SK-N-SH (cell line): ENCODE results near the gene TSSC4. TPM values are rescaled to one million over a fixed set of nuclear protein-coding genes. Genes with fewer than 3 reads are reported as not detected.

Experiments used
- CTCF ChIA-PET: fragments of 300-600, 350-600 bp; formaldehyde crosslinking; extraction: SDS; loops from one replicate; lab custom pipeline; 2021; lab: Yijun Ruan, JAX
- POLR2A ChIA-PET: fragments of 350-600 bp; sonication (Branson Sonifier 250); formaldehyde crosslinking; extraction: SDS; loops from one replicate; lab custom pipeline; 2020; ENCODE audit warnings: antibody characterized with exemption, inconsistent platforms; lab: Yijun Ruan, JAX
- DNase-seq: peaks from one replicate; pipeline ENCODE4 v3.0.0; 2012
- H2AFZ ChIP-seq: fragments of 200-600 bp; sonication (generic); 2 replicates; pipeline ENCODE4 v1.8.1; 2016; ENCODE audit warnings: antibody characterized with exemption, mild to moderate bottlenecking, low read depth
- H3F3A ChIP-seq: fragments of 200-600 bp; sonication (generic); replicated peaks from 2 replicates; pipeline ENCODE3; 2016; ENCODE audit warnings: antibody characterized with exemption, mild to moderate bottlenecking; ENCODE audit not compliant: insufficient read depth
- H3K27ac ChIP-seq, 2 experiments: fragments of 200-500 bp in 1 of 2; fragments of 200-600 bp in 1 of 2; sonication (Bioruptor generic) in 1 of 2; sonication (generic), shearing (Covaris generic) in 1 of 2; 2 replicates each; pipeline versions ENCODE4 v1.5.1 to v1.6.1; 2014 to 2016; ENCODE audit warnings: low read depth in 2 of 2, inconsistent platforms in 1 of 2, low read length in 1 of 2, mild to moderate bottlenecking in 1 of 2, mixed read lengths in 1 of 2
- H3K27me3 ChIP-seq: fragments of 200-600 bp; sonication (generic), shearing (Covaris generic); 2 replicates; pipeline ENCODE4 v1.6.1; 2016; ENCODE audit warnings: mixed run types; ENCODE audit not compliant: insufficient read depth
- H3K36me3 ChIP-seq, 2 experiments: fragments of 200-500 bp in 1 of 2; fragments of 200-600 bp in 1 of 2; sonication (Bioruptor generic) in 1 of 2; sonication (generic) in 1 of 2; replicated peaks in 1 of 2; 2 replicates each; pipeline versions ENCODE3 to v1.5.1; 2014 to 2016; ENCODE audit warnings: low read length in 1 of 2, mild to moderate bottlenecking in 1 of 2; ENCODE audit not compliant: insufficient read depth in 2 of 2, control insufficient read depth in 1 of 2
- H3K4me1 ChIP-seq, 2 experiments: fragments of 200-500 bp in 1 of 2; fragments of 200-600 bp in 1 of 2; sonication (Bioruptor generic) in 1 of 2; sonication (generic), shearing (Covaris generic) in 1 of 2; 2 replicates each; pipeline versions ENCODE4 v1.5.1 to v1.6.1; 2014 to 2016; ENCODE audit warnings: low read depth in 1 of 2, low read length in 1 of 2, mixed run types in 1 of 2; ENCODE audit not compliant: insufficient read depth in 2 of 2, control insufficient read depth in 1 of 2
- H3K4me2 ChIP-seq: fragments of 200-600 bp; sonication (generic), shearing (Covaris generic); 2 replicates; pipeline ENCODE4 v1.6.1; 2017; ENCODE audit warnings: mixed run types
- H3K4me3 ChIP-seq, 2 experiments: fragments of 200-500 bp in 1 of 2; fragments of 200-600 bp in 1 of 2; sonication (Bioruptor generic) in 1 of 2; sonication (generic), shearing (Covaris generic) in 1 of 2; 2 replicates each; pipeline versions ENCODE4 v1.5.1 to v1.8.1; 2014 to 2016; ENCODE audit warnings: low read depth in 2 of 2, inconsistent platforms in 1 of 2, low read length in 1 of 2, mild to moderate bottlenecking in 1 of 2, mixed read lengths in 1 of 2, moderate library complexity in 1 of 2
- H3K79me2 ChIP-seq: fragments of 200-600 bp; sonication (generic); 2 replicates; pipeline ENCODE4 v1.8.1; 2017; ENCODE audit warnings: mild to moderate bottlenecking; ENCODE audit not compliant: insufficient read depth
- H3K9ac ChIP-seq: fragments of 200-600 bp; sonication (generic); 2 replicates; pipeline ENCODE4 v1.6.1; 2017; ENCODE audit warnings: mixed run types
- H3K9me2 ChIP-seq: fragments of 200-600 bp; sonication (generic); 2 replicates; pipeline ENCODE4 v1.6.1; 2017; ENCODE audit warnings: mixed run types
- H3K9me3 ChIP-seq: fragments of 200-600 bp; sonication (generic); 2 replicates; pipeline ENCODE4 v1.6.1; 2017; ENCODE audit warnings: mixed run types, mild to moderate bottlenecking, moderate library complexity
- H4K20me1 ChIP-seq: fragments of 200-600 bp; sonication (generic); 2 replicates; pipeline ENCODE4 v1.6.1; 2017; ENCODE audit warnings: mild to moderate bottlenecking, mixed run types; ENCODE audit not compliant: insufficient read depth
- CHD2 ChIP-seq: fragments of 150-350 bp; IDR thresholded peaks from 2 replicates; pipeline ENCODE4 v1.6.1; 2018; ENCODE audit warnings: low read length; ENCODE audit not compliant: partially characterized antibody
- ELF1 ChIP-seq: IDR thresholded peaks from 2 replicates; pipeline ENCODE4 v1.4.0; 2012
- FOSL2 ChIP-seq: IDR thresholded peaks from 2 replicates; pipeline ENCODE4 v1.4.0; 2012; ENCODE audit warnings: low read depth, mild to moderate bottlenecking, moderate library complexity, borderline replicate concordance
- FOXJ3 ChIP-seq: sonication (generic); formaldehyde crosslinking; IDR thresholded peaks from 2 replicates; pipeline ENCODE4 v1.5.1; 2020; ENCODE audit warnings: mild to moderate bottlenecking, missing genetic modification reagents
- FOXM1 ChIP-seq: IDR thresholded peaks from 2 replicates; pipeline ENCODE4 v1.4.0; 2012; ENCODE audit warnings: low read depth, mild to moderate bottlenecking
- GABPA ChIP-seq: IDR thresholded peaks from 2 replicates; pipeline ENCODE4 v1.4.0; 2012; ENCODE audit warnings: low read depth, mild to moderate bottlenecking
- GATA2 ChIP-seq: sonication (generic); formaldehyde crosslinking; IDR thresholded peaks from 2 replicates; pipeline ENCODE4 v1.5.0; 2020; ENCODE audit warnings: mild to moderate bottlenecking, missing genetic modification reagents
- JUND ChIP-seq: IDR thresholded peaks from 2 replicates; pipeline ENCODE4 v1.4.0; 2012
- MEF2A ChIP-seq: IDR thresholded peaks from 2 replicates; pipeline ENCODE4 v1.4.0; 2012; ENCODE audit warnings: low read depth, borderline replicate concordance
- NFIC ChIP-seq: IDR thresholded peaks from 2 replicates; pipeline ENCODE4 v1.4.0; 2012; ENCODE audit warnings: borderline replicate concordance
- NRF1 ChIP-seq: IDR thresholded peaks from 2 replicates; pipeline ENCODE4 v1.6.1; 2012; ENCODE audit warnings: low read depth, mild to moderate bottlenecking, low read length
- POLR2AphosphoS5 ChIP-seq: IDR thresholded peaks from 2 replicates; pipeline ENCODE4 v1.6.1; 2012; ENCODE audit warnings: low read depth, low read length
- RAD21 ChIP-seq: IDR thresholded peaks from 2 replicates; pipeline ENCODE4 v1.6.1; 2012; ENCODE audit warnings: mild to moderate bottlenecking, low read length
- SMC3 ChIP-seq: IDR thresholded peaks from 2 replicates; pipeline ENCODE4 v1.6.1; 2012; ENCODE audit warnings: low read depth, low read length, improper control_type of control experiment
- TEAD4 ChIP-seq: IDR thresholded peaks from 2 replicates; pipeline ENCODE4 v1.4.0; 2012; ENCODE audit warnings: mild to moderate bottlenecking, borderline replicate concordance; ENCODE audit not compliant: insufficient read depth
- WGBS: methylation state at CpG from one replicate; pipeline ENCODE4 v1.1.6; 2017; ENCODE audit warnings: low lambda C conversion rate; 5-methylcytosine and 5-hydroxymethylcytosine counted together
- polyA plus RNA-seq, 3 experiments: library from polyadenylated mRNA; depleted of rRNA; stranded (reverse); fragments of >200 nt; gene quantifications; 2 replicates each; pipeline ENCODE4 v1.2.3, GENCODE V29; 2012
- TF ChIP-seq, protein P1 (sequence below): IDR thresholded peaks from 2 replicates; pipeline ENCODE4; 2012
- TF ChIP-seq, protein P2 (sequence below): IDR thresholded peaks from 2 replicates; pipeline ENCODE4 v1.4.0; 2012; ENCODE audit warnings: low read depth, borderline replicate concordance
- TF ChIP-seq, protein P3 (sequence below): IDR thresholded peaks from 2 replicates; pipeline ENCODE4 v1.4.0; 2012; ENCODE audit warnings: low read depth, borderline replicate concordance
- TF ChIP-seq, protein P4 (sequence below): fragments of 150-350 bp; IDR thresholded peaks from 2 replicates; pipeline ENCODE4 v1.6.1; 2017; ENCODE audit warnings: antibody characterized with exemption, low read length, low read depth, borderline replicate concordance
- TF ChIP-seq, protein P5 (sequence below): fragments of 150-350 bp; IDR thresholded peaks from 2 replicates; pipeline ENCODE4 v1.6.1; 2016; ENCODE audit warnings: mild to moderate bottlenecking, low read depth, low read length
- TF ChIP-seq, protein P6 (sequence below): fragments of 200-600 bp; sonication (generic); IDR thresholded peaks from 2 replicates; pipeline ENCODE4 v1.6.1; 2017; ENCODE audit warnings: antibody characterized with exemption, mild to moderate bottlenecking, moderate library complexity

Gene TSSC4
- polyA plus RNA-seq, 1 of the 3 experiments (the other 2 are of a cell fraction) = 45.1 TPM

DNA sequence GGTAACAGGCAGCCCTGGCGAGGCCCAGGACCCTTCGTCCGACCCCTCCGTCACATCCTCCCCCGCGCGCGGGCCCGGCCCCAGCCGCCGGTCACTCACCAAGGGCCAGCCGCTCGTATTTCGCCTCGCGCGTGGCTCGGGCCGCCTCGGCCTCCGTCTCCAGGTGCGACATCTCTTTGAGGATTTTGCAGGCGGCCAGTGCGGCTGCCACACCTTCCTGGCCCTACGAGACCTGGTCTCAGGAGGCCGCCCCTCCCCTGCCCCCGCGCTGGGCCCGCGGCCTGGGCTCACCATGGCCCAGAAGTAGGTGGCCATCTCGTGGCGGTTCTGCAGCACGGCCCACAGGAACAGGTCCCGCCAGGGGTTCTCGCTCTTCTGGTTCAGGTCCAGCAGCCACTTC lies 14.1 kb downstream of the TSSC4 start:
- TF ChIP-seq NFIC (no peak), POLR2AphosphoS5 (no peak), SMC3 (no peak), GABPA (no peak), FOXJ3 (CRISPR knock-in tag) (no peak), FOXM1 (no peak), CHD2 (no peak), ELF1 (no peak), GATA2 (no peak), JUND (no peak)
- TF ChIP-seq, protein P1, sequence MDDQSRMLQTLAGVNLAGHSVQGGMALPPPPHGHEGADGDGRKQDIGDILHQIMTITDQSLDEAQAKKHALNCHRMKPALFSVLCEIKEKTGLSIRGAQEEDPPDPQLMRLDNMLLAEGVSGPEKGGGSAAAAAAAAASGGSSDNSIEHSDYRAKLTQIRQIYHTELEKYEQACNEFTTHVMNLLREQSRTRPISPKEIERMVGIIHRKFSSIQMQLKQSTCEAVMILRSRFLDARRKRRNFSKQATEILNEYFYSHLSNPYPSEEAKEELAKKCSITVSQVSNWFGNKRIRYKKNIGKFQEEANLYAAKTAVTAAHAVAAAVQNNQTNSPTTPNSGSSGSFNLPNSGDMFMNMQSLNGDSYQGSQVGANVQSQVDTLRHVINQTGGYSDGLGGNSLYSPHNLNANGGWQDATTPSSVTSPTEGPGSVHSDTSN = no peak
- TF ChIP-seq, protein P2, sequence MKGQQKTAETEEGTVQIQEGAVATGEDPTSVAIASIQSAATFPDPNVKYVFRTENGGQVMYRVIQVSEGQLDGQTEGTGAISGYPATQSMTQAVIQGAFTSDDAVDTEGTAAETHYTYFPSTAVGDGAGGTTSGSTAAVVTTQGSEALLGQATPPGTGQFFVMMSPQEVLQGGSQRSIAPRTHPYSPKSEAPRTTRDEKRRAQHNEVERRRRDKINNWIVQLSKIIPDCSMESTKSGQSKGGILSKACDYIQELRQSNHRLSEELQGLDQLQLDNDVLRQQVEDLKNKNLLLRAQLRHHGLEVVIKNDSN = no peak
- Histone ChIP-seq H3K4me2 (no peak overlapping the region), H3K27ac (no peak overlapping the region), H3K9me2 (no peaks in the 10 kb centered on the region), H3F3A (no peaks in the 10 kb centered on the region), H3K4me1 (no peaks in the 10 kb centered on the region), H2AFZ (no peak overlapping the region), H3K27me3 (no peaks in the 10 kb centered on the region), H3K4me3 (no peak overlapping the region), H4K20me1 (no peaks in the 10 kb centered on the region), H3K9me3 (no peaks in the 10 kb centered on the region), H3K9ac (no peak overlapping the region), H3K79me2 (no peaks in the 10 kb centered on the region), H3K36me3 (no peaks in the 10 kb centered on the region)
- ChIA-PET POLR2A (no interaction called here), CTCF (interaction anchor here (7.3 kb wide), 1 partner anchor 214 kb away, joined by 143 read pairs; no protein-coding TSS in a partner anchor)
- no peak for DNase-seq
- 86% methylated on average over 25 of the region's 35 CpGs for WGBS

DNA sequence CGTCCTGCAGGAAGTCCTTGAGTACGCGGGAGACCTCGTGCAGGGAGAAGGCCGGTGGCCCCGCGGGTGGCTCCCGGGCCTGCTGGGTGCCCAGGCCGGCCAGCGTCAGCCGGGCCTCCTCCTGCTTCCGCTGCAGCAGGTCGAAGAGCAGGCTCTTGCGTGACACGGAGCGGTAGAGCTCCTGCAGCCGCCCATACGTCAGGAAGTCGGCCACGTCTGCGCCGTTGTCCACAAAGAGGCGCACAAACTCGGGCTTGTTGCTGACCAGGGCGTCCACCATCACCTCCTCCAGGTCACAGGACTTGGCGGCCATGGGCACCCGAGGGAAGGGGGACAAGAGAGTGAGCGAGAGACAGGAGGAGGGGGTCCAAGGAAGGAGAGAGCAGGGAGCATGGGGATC lies 14.6 kb downstream of the TSSC4 start:
- Histone ChIP-seq H3K9me3 (no peaks in the 10 kb centered on the region), H3K4me1 (no peaks in the 10 kb centered on the region; a peak in 1 of 4 replicates), H3K9me2 (no peaks in the 10 kb centered on the region), H3K27ac (no peak overlapping the region), H3F3A (no peaks in the 10 kb centered on the region), H3K79me2 (no peaks in the 10 kb centered on the region), H4K20me1 (no peaks in the 10 kb centered on the region), H3K4me2 (no peak overlapping the region), H3K4me3 (no peak overlapping the region), H3K9ac (no peak overlapping the region), H3K36me3 (no peaks in the 10 kb centered on the region), H2AFZ (no peak overlapping the region), H3K27me3 (no peaks in the 10 kb centered on the region)
- no peak for DNase-seq
- WGBS = 17% methylated on average over 1 of the region's 28 CpGs
- ChIA-PET POLR2A (no interaction called here), CTCF (interaction anchor here (1.0 to 7.3 kb wide), 5 partner anchors 14 to 229 kb away, joined by 3 to 143 read pairs (median 4); partner anchors contain the start of gene TSSC4)
- TF ChIP-seq, protein P3, sequence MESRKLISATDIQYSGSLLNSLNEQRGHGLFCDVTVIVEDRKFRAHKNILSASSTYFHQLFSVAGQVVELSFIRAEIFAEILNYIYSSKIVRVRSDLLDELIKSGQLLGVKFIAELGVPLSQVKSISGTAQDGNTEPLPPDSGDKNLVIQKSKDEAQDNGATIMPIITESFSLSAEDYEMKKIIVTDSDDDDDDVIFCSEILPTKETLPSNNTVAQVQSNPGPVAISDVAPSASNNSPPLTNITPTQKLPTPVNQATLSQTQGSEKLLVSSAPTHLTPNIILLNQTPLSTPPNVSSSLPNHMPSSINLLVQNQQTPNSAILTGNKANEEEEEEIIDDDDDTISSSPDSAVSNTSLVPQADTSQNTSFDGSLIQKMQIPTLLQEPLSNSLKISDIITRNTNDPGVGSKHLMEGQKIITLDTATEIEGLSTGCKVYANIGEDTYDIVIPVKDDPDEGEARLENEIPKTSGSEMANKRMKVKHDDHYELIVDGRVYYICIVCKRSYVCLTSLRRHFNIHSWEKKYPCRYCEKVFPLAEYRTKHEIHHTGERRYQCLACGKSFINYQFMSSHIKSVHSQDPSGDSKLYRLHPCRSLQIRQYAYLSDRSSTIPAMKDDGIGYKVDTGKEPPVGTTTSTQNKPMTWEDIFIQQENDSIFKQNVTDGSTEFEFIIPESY = no peak
- TF ChIP-seq ELF1 (no peak), NFIC (no peak), TEAD4 (no peak), FOXM1 (no peak), MEF2A (no peak), NRF1 (no peak), FOSL2 (no peak), CHD2 (no peak), GABPA (no peak), RAD21 (no peak), POLR2AphosphoS5 (no peak)
- TF ChIP-seq, protein P4, sequence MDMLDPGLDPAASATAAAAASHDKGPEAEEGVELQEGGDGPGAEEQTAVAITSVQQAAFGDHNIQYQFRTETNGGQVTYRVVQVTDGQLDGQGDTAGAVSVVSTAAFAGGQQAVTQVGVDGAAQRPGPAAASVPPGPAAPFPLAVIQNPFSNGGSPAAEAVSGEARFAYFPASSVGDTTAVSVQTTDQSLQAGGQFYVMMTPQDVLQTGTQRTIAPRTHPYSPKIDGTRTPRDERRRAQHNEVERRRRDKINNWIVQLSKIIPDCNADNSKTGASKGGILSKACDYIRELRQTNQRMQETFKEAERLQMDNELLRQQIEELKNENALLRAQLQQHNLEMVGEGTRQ = no peak
- TF ChIP-seq, protein P5, sequence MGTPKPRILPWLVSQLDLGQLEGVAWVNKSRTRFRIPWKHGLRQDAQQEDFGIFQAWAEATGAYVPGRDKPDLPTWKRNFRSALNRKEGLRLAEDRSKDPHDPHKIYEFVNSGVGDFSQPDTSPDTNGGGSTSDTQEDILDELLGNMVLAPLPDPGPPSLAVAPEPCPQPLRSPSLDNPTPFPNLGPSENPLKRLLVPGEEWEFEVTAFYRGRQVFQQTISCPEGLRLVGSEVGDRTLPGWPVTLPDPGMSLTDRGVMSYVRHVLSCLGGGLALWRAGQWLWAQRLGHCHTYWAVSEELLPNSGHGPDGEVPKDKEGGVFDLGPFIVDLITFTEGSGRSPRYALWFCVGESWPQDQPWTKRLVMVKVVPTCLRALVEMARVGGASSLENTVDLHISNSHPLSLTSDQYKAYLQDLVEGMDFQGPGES = no peak
- TF ChIP-seq, protein P6, sequence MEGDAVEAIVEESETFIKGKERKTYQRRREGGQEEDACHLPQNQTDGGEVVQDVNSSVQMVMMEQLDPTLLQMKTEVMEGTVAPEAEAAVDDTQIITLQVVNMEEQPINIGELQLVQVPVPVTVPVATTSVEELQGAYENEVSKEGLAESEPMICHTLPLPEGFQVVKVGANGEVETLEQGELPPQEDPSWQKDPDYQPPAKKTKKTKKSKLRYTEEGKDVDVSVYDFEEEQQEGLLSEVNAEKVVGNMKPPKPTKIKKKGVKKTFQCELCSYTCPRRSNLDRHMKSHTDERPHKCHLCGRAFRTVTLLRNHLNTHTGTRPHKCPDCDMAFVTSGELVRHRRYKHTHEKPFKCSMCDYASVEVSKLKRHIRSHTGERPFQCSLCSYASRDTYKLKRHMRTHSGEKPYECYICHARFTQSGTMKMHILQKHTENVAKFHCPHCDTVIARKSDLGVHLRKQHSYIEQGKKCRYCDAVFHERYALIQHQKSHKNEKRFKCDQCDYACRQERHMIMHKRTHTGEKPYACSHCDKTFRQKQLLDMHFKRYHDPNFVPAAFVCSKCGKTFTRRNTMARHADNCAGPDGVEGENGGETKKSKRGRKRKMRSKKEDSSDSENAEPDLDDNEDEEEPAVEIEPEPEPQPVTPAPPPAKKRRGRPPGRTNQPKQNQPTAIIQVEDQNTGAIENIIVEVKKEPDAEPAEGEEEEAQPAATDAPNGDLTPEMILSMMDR = no peak
